GM12878 (cell line): ENCODE data around the gene HNRNPM. TPM values are rescaled to one million over a fixed set of nuclear protein-coding genes. Genes with fewer than 3 reads are reported as not detected.
A peak's percentile ranks its signal among the peaks of the same experiment; 100 is the strongest.

Experiments used
- ATAC-seq: fragments of 200-7000 bp; cut with Tn5 transposase; 3 replicates; pipeline ENCODE4 v1.9.1; 2020; ENCODE audit warnings: mild to moderate bottlenecking, moderate library complexity
- BruUV-seq: library from RNA; stranded (reverse); fragments of 400-500 nt; replicated peaks from 2 replicates; lab custom pipeline; 2021; lab: Mats Ljungman, UMichigan
- CTCF ChIA-PET: fragments of 300-600 bp; sonication (Branson Sonifier 250); formaldehyde crosslinking; extraction: SDS; loops from one replicate; lab custom pipeline; 2021; ENCODE audit warnings: inconsistent platforms; lab: Yijun Ruan, JAX
- POLR2A ChIA-PET: fragments of 350-600 bp; formaldehyde crosslinking; extraction: SDS; loops from one replicate; lab custom pipeline; 2021; ENCODE audit warnings: inconsistent platforms; lab: Charles Lee
- RAD21 ChIA-PET: fragments of 300-600 bp; sonication (Branson Sonifier 250); formaldehyde crosslinking; loops from one replicate; lab custom pipeline; 2023; ENCODE audit warnings: antibody characterized with exemption; ENCODE audit not compliant: unreplicated experiment; lab: Charles Lee
- SMC1A ChIA-PET: fragments of 300-600 bp; sonication (Branson Sonifier 250); formaldehyde crosslinking; loops from one replicate; lab custom pipeline; 2023; ENCODE audit not compliant: unreplicated experiment, uncharacterized antibody; lab: Charles Lee
- DNase-seq: peaks from one replicate; pipeline ENCODE4 v3.0.0-alpha.2; 2011; ENCODE audit warnings: low read depth, low spot score
- FAIRE-seq: peaks from 3 replicates; lab custom pipeline; 2011; peaks lifted over from hg19 to GRCh38; lab: Jason Lieb, UNC
- H2AFZ ChIP-seq: 2 replicates; pipeline ENCODE4 v1.6.0; 2011; ENCODE audit warnings: low read depth, low read length, control low read depth; ENCODE audit not compliant: control insufficient read depth
- H3K27ac ChIP-seq: 2 replicates; pipeline ENCODE4 v1.5.1; 2011; ENCODE audit warnings: control low read depth; ENCODE audit not compliant: control insufficient read depth, insufficient read depth
- H3K27me3 ChIP-seq, 2 experiments: replicated peaks in 1 of 2; 2 replicates each; pipeline versions ENCODE4 v1.6.0 to v1.6.1; 2011; ENCODE audit warnings: low read length in 1 of 2; ENCODE audit not compliant: control insufficient read depth in 2 of 2, insufficient read depth in 2 of 2
- H3K36me3 ChIP-seq, 2 experiments: 2 replicates each; pipeline ENCODE4 v1.5.1; 2011; ENCODE audit warnings: low read length in 1 of 2; ENCODE audit not compliant: control insufficient read depth in 2 of 2, insufficient read depth in 2 of 2
- H3K4me1 ChIP-seq: 2 replicates; pipeline ENCODE4 v1.6.1; 2011; ENCODE audit warnings: mild to moderate bottlenecking, low read length, moderate library complexity, mixed read lengths; ENCODE audit not compliant: control insufficient read depth, insufficient read depth
- H3K4me2 ChIP-seq: 2 replicates; pipeline ENCODE4 v1.6.0; 2011; ENCODE audit warnings: control low read depth; ENCODE audit not compliant: control insufficient read depth, insufficient read depth
- H3K4me3 ChIP-seq: fragments of 200-600 bp; sonication (generic); 2 replicates; pipeline ENCODE4 v1.5.1; 2016
- H3K79me2 ChIP-seq: 2 replicates; pipeline ENCODE4 v1.6.0; 2011; ENCODE audit warnings: low read length; ENCODE audit not compliant: control insufficient read depth, insufficient read depth
- H3K9ac ChIP-seq: 2 replicates; pipeline ENCODE4 v1.8.0; 2011; ENCODE audit warnings: low read length, control low read depth, mixed read lengths; ENCODE audit not compliant: control insufficient read depth, insufficient read depth
- H3K9me3 ChIP-seq: replicated peaks from 3 replicates; pipeline ENCODE4 v1.5.1; 2011; ENCODE audit warnings: mild to moderate bottlenecking, low read length; ENCODE audit not compliant: control insufficient read depth, insufficient read depth
- H4K20me1 ChIP-seq: 2 replicates; pipeline ENCODE4 v1.6.0; 2011; ENCODE audit not compliant: control insufficient read depth, insufficient read depth
- BHLHE40 ChIP-seq, 2 experiments: fragments of 450-650 bp in 1 of 2; IDR thresholded peaks; 2 replicates each; pipeline ENCODE4 v1.6.1; 2011 to 2017; ENCODE audit warnings: low read depth in 2 of 2, borderline replicate concordance in 1 of 2, improper control_type of control experiment in 1 of 2, low read length in 1 of 2, mild to moderate bottlenecking in 1 of 2
- CBX3 ChIP-seq: fragments of 200-600 bp; sonication (generic); IDR thresholded peaks from 2 replicates; pipeline ENCODE4 v1.6.1; 2016; ENCODE audit warnings: low read depth, borderline replicate concordance
- CTCF ChIP-seq, 3 experiments: IDR thresholded peaks in 2 of 3; conservative IDR thresholded peaks in 1 of 3; 2 replicates each; pipeline ENCODE4 v1.5.1; 2011; ENCODE audit warnings: low read depth in 3 of 3, low read length in 3 of 3, mild to moderate bottlenecking in 3 of 3, control low read depth in 2 of 3, moderate library complexity in 2 of 3, inconsistent platforms in 1 of 3, mixed read lengths in 1 of 3; ENCODE audit not compliant: control insufficient read depth in 2 of 3, insufficient read depth in 1 of 3; ENCODE audit errors: extremely low read depth in 1 of 3
- E4F1 ChIP-seq: fragments of 450-650 bp; IDR thresholded peaks from 2 replicates; pipeline ENCODE4 v1.6.1; 2018; ENCODE audit warnings: borderline replicate concordance, mild to moderate bottlenecking; ENCODE audit not compliant: partially characterized antibody
- EGR1 ChIP-seq, 2 experiments: IDR thresholded peaks; 1 replicate in 1 of 2; 2 replicates in 1 of 2; pipeline ENCODE4 v1.6.1; 2011 to 2012; ENCODE audit warnings: low read depth in 2 of 2, low read length in 2 of 2, borderline replicate concordance in 1 of 2, mild to moderate bottlenecking in 1 of 2, moderate library complexity in 1 of 2
- HDGF ChIP-seq: fragments of 450-650 bp; IDR thresholded peaks from 2 replicates; pipeline ENCODE4 v1.6.1; 2016; ENCODE audit warnings: antibody characterized with exemption
- LARP7 ChIP-seq: fragments of 450-650 bp; IDR thresholded peaks from 2 replicates; pipeline ENCODE4 v1.6.1; 2017; ENCODE audit warnings: mild to moderate bottlenecking
- NBN ChIP-seq: fragments of 450-650 bp; IDR thresholded peaks from 2 replicates; pipeline ENCODE4 v1.6.1; 2016
- POLR2AphosphoS2 ChIP-seq: IDR thresholded peaks from 2 replicates; pipeline ENCODE4 v1.6.1; 2011; ENCODE audit warnings: low read depth, mild to moderate bottlenecking, low read length, improper control_type of control experiment, moderate library complexity
- RAD21 ChIP-seq: IDR thresholded peaks from 2 replicates; pipeline ENCODE4 v1.6.1; 2011; ENCODE audit warnings: mild to moderate bottlenecking, low read depth, low read length, moderate library complexity; ENCODE audit not compliant: insufficient read depth
- RB1 ChIP-seq: fragments of 450-650 bp; formaldehyde crosslinking; IDR thresholded peaks from 2 replicates; pipeline ENCODE4 v1.6.1; 2017; ENCODE audit warnings: mild to moderate bottlenecking, borderline replicate concordance
- RELA ChIP-seq: fragments of 450-650 bp; IDR thresholded peaks from 2 replicates; pipeline ENCODE4 v1.8.0; 2014; ENCODE audit warnings: borderline replicate concordance; ENCODE audit not compliant: partially characterized antibody
- RUNX3 ChIP-seq: IDR thresholded peaks from 2 replicates; pipeline ENCODE4 v1.6.1; 2012; ENCODE audit warnings: low read length, inconsistent platforms
- SIN3A ChIP-seq: IDR thresholded peaks from 2 replicates; pipeline ENCODE4 v1.6.1; 2012; ENCODE audit warnings: low read depth, low read length, improper control_type of control experiment
- SMARCA5 ChIP-seq: fragments of 450-650 bp; IDR thresholded peaks from 2 replicates; pipeline ENCODE4 v1.6.1; 2017; ENCODE audit warnings: mild to moderate bottlenecking
- SMC3 ChIP-seq: IDR thresholded peaks from 2 replicates; pipeline ENCODE4 v1.6.1; 2011; ENCODE audit warnings: low read length, improper control_type of control experiment, borderline replicate concordance
- SREBF1 ChIP-seq: IDR thresholded peaks from 2 replicates; pipeline ENCODE4 v1.6.1; 2012; ENCODE audit warnings: mild to moderate bottlenecking, low read length
- TCF12 ChIP-seq: IDR thresholded peaks from 2 replicates; pipeline ENCODE4 v1.6.1; 2011; ENCODE audit warnings: low read depth, mild to moderate bottlenecking, low read length
- TCF7 ChIP-seq: IDR thresholded peaks from 2 replicates; pipeline ENCODE4 v1.6.1; 2014; ENCODE audit warnings: antibody characterized with exemption, borderline replicate concordance
- YY1 ChIP-seq: IDR thresholded peaks from 2 replicates; pipeline ENCODE4 v1.6.1; 2011; ENCODE audit warnings: low read depth, mild to moderate bottlenecking, low read length
- WGBS: methylation state at CpG from one replicate; pipeline ENCODE4 v1.1.6; 2016; ENCODE audit warnings: low lambda C conversion rate; ENCODE audit not compliant: insufficient replicate concordance, insufficient coverage; ENCODE audit errors: missing lambda C conversion rate; 5-methylcytosine and 5-hydroxymethylcytosine counted together
- in situ Hi-C: fragments of 300-500 bp; cut with MboI; formaldehyde crosslinking; loops from 9 replicates; pipeline ENCODE4 v1.14.3; 2018; ENCODE audit warnings: mixed read lengths
- intact Hi-C: fragments of 100-400 bp; cut with micrococcal nuclease; formaldehyde crosslinking; loops from one replicate; pipeline ENCODE4 v1.14.2; 2022; ENCODE audit not compliant: unreplicated experiment
- polyA plus RNA-seq, 11 experiments: library from polyadenylated mRNA; depleted of rRNA in 4 of 11; unstranded in 6 of 11; stranded (reverse) in 5 of 11; fragments of >200 nt; fragmentation: Nextera tagmentation in 4 of 11; fragmentation: Illumina TruSeq in 1 of 11; extraction: Ambion mirVana in 4 of 11; extraction: Trizol in 1 of 11; gene quantifications; 1 replicate in 1 of 11; 2 replicates in 10 of 11; pipeline versions ENCODE4 v1.2.1 to v1.2.3, GENCODE V29; 2011 to 2016; ENCODE audit warnings: inconsistent platforms in 2 of 11, missing spikeins in 2 of 11, low read depth in 1 of 11
- total RNA-seq, 4 experiments: library from RNA; depleted of rRNA in 3 of 4; stranded (reverse); fragments of >200 nt in 3 of 4; fragmentation: Illumina TruSeq in 1 of 4; extraction: Trizol in 1 of 4; gene quantifications; 2 replicates each; pipeline versions ENCODE4 v1.2.1 to v1.2.3, GENCODE V29; 2013 to 2021

HNRNPM gene
- total and polyA plus RNA-seq, 10 of the 15 experiments (the other 5 are each of a cell fraction or from before 2014, with no cell fraction given) = 14.3 to 415 (median 198) TPM

GRCh38 chr19:8396563-8397203 lies 48.1 kb upstream of the HNRNPM start:
- SMC1A ChIA-PET = interaction anchor here (0.8 to 1.1 kb wide), 2 partner anchors 7 to 43 kb away, joined by 3 read pairs; no protein-coding TSS in a partner anchor
- CTCF ChIA-PET = interaction anchor here (1.0 to 3.0 kb wide), 4 partner anchors 42 to 127 kb away, joined by 4 to 18 read pairs (median 5); no protein-coding TSS in a partner anchor
- Histone ChIP-seq H2AFZ (no peak overlapping the region), H3K9ac (no peak overlapping the region), H3K4me3 (no peak overlapping the region), H3K27me3 (no peaks in the 10 kb centered on the region), H3K9me3 (no peaks in the 10 kb centered on the region), H3K79me2 (peaks cover 25% of the 10 kb centered on the region), H3K4me1 (peaks cover 8% of the 10 kb centered on the region; the same call in 1 of the 2 replicates), H3K27ac (no peak overlapping the region), H4K20me1 (no peaks in the 10 kb centered on the region; the same call in 1 of the 2 replicates), H3K4me2 (no peak overlapping the region), H3K36me3 (peaks cover 3 to 10% of the 10 kb centered on the region in 2 experiments; a peak in 3 of 4 replicates)
- DNase-seq (peak; percentile 55), ATAC-seq (peak; percentile 98), FAIRE-seq (peak; percentile 66)
- in situ Hi-C loops (no loop called here), intact Hi-C loops (loop anchor here (1.0 to 5.0 kb wide), 2 partner anchors 42 to 129 kb away; no protein-coding TSS in a partner anchor)
- RAD21 ChIA-PET = no interaction called here
- POLR2A ChIA-PET = no interaction called here
- WGBS = 25% methylated on average over 15 of the region's 22 CpGs
- 0 out of 2 replicates have a peak, but pooled peaks have one; percentile 16 for TF ChIP-seq TCF12
- no peak for TF ChIP-seq TCF7
- 0 out of 2 replicates have a peak, but pooled peaks have one; percentile 54 for TF ChIP-seq SIN3A
- TF ChIP-seq EGR1 (IDR thresholded peaks at IDR 0.05; ENCODE audit: borderline replicate concordance in 1 of 2, low read depth in 2 of 2, low read length in 2 of 2) = 0 out of 3 replicates have a peak, but pooled peaks of 1 of the 2 experiments have one; percentile 5
- peak; percentile 59 for TF ChIP-seq RAD21
- TF ChIP-seq BHLHE40 (IDR thresholded peaks at IDR 0.05; ENCODE audit: borderline replicate concordance in 1 of 2, low read depth in 2 of 2, low read length in 1 of 2) = 0 out of 4 replicates have a peak, but pooled peaks have one; percentile 16 to 25
- TF ChIP-seq E4F1 = no peak
- TF ChIP-seq SMC3 = peak; percentile 92
- TF ChIP-seq RELA = no peak
- 0 out of 2 replicates have a peak, but pooled peaks have one; percentile 53 for TF ChIP-seq YY1
- peak; percentile 81 for TF ChIP-seq SMARCA5
- TF ChIP-seq POLR2AphosphoS2 = no peak
- TF ChIP-seq CBX3 = no peak
- TF ChIP-seq NBN = peak; percentile 54; the same call in 1 of the 2 replicates
- peak; percentile 49; the same call in 1 of the 2 replicates for TF ChIP-seq RB1
- TF ChIP-seq RUNX3 = peak; percentile 59
- TF ChIP-seq SREBF1 = no peak
- TF ChIP-seq CTCF (IDR thresholded peaks at IDR 0.05 in 2 of 3, conservative IDR thresholded peaks at IDR 0.05 in 1 of 3; ENCODE audit: control insufficient read depth in 2 of 3, extremely low read depth in 1 of 3, insufficient read depth in 1 of 3, low read depth in 3 of 3, low read length in 3 of 3) = peak; percentile 66 to 88 (median 88)
- TF ChIP-seq LARP7 = peak; percentile 20; the same call in 1 of the 2 replicates
- TF ChIP-seq HDGF = peak; percentile 64; the same call in 1 of the 2 replicates
- BruUV-seq = no TSS peak
